ENCODE data around the gene TTN.
"Not testable (repeated sequence)": the region's sequence is repeated elsewhere in the genome, so short reads cannot be mapped to it uniquely, and the experiment has no call there.

TTN gene

DNA sequence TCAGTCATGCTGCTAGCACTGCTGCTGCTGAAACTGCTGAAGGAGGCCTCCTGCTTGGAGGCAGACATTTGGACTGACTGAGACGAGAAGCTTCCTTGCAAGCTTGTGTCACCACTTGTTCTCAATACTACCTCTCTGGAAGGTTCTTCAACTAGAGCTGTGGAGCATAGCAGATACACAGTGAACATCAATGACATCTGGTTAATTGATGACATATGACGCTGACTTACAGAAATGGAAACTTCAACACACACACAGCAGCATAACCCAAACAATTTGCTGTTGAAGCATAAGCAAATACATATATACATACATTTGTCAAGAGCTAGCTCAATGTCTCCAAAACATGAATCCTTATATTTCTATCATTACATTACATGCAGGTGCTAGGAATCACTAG lies 279.6 kb downstream of the TTN start:
- no peak overlapping the region for H3K4me3 ChIP-seq (ENCODE audit: low read length)
- no peak for DNase-seq (ENCODE audit: low read depth)
- no peak for TF ChIP-seq CTCF (conservative IDR thresholded peaks at IDR 0.05; ENCODE audit: low read depth, low read length)

DNA sequence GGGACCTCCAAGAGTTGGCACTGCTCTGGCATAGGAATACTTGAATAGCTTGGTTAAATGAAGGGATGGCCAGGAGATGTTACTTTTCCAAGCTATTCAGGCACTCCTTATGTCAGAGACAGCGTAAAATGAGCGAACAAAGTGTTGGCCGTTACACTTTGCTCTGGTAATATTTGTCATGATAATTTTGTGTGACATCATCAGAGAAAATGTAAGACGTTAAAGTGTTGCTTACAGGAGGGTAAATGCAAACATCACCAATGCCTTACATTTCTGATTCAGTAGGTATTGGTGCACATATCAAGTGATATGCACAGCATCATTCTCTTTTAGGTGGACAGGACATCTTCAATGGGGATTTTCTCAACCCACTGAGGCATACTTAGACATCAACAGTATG lies 281.0 kb downstream of the TTN start:
- DNase-seq (ENCODE audit: low read depth) = no peak
- no peak overlapping the region for H3K4me3 ChIP-seq (ENCODE audit: low read length)

DNA sequence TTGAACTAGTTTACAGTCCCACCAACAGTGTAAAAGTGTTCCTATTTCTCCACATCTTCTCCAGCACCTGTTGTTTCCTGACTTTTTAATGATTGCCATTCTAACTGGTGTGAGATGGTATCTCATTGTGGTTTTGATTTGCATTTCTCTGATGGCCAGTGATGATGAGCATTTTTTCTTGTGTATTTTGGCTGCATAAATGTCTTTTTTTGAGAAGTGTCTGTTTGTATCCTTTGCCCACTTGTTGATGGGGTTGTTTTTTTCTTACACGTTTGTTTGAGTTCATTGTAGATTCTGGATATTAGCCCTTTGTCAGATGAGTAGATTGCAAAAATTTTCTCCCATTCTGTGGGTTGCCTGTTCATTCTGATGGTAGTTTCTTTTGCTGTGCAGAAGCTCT lies 281.8 kb downstream of the TTN start:
- not testable (repeated sequence) for H3K4me3 ChIP-seq (ENCODE audit: low read length)

More for the DNA sequence above, 281.0 kb downstream of the TTN start:
- TF ChIP-seq CTCF (conservative IDR thresholded peaks at IDR 0.05; ENCODE audit: low read depth, low read length) = no peak

DNA sequence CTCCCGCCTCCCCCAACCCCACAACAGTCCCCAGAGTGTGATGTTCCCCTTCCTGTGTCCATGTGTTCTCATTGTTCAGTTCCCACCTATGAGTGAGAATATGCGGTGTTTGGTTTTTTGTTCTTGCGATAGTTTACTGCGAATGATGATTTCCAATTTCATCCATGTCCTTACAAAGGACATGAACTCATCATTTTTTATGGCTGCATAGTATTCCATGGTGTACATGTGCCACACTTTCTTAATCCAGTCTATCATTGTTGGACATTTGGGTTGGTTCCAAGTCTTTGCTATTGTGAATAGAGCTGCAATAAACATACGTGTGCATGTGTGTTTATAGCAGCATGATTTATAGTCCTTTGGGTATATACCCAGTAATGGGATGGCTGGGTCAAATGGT lies 282.2 kb downstream of the TTN start:
- not testable (repeated sequence) for H3K4me3 ChIP-seq (ENCODE audit: low read length); DNase-seq (ENCODE audit: low read depth)

More for the DNA sequence above, 281.8 kb downstream of the TTN start:
- not testable (repeated sequence) for DNase-seq (ENCODE audit: low read depth)

GRCh38 chr2:178523596-178524134 lies 283.6 kb downstream of the TTN start:
- no peak for TF ChIP-seq CTCF (conservative IDR thresholded peaks at IDR 0.05; ENCODE audit: low read depth, low read length)
- DNase-seq (ENCODE audit: low read depth) = no peak
- H3K4me3 ChIP-seq (ENCODE audit: low read length) = peak overlapping the region; percentile 71

- DNase-seq (ENCODE audit: low read depth) = peak; percentile 22
- H3K4me3 ChIP-seq (ENCODE audit: low read length) = peak overlapping the region; percentile 71
- TF ChIP-seq CTCF (conservative IDR thresholded peaks at IDR 0.05; ENCODE audit: low read depth, low read length) = peak; percentile 81
Observed at GRCh38 chr2:178522950-178523595, 284.1 kb downstream of the TTN start.

DNA sequence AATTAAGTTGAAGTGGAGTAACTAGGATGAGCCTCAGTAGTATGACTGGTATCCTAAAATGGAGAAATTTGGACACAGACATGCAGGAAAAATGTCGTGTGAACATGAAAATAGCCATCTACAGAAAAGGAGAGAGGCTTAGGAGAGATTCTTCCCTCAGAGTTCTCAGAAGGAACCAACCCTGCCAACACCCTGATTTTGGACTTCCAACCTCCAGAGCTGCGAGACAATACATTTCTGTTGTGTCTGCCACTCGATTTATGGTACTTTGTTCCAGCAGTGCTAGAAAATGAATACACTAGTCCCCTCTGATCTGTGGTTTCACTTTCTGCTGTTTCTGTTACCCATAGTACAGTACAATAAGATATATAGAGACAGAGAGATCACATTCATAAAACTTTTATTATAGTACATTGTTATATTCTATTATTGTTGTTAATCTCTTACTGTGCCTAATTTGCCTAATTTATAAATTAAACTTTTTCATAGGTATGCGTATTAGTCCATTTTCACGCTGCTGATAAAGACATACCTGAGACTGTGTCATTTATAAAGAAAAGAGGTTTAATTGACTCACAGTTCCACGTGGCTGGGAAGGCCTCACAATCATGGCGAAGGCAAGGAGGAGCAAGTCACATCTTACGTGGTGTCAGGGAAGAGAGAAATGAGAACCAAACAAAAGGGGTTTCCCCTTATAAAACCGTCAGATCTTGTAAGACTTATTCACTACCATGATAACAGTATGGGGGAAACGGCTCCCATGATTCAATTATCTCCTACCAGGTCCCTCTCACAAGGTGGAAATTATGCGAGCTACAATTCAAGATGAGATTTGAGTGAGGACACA lies 285.7 kb downstream of the TTN start:
- no peak for DNase-seq (ENCODE audit: low read depth)
- no peak for TF ChIP-seq CTCF (conservative IDR thresholded peaks at IDR 0.05; ENCODE audit: low read depth, low read length)
- H3K4me3 ChIP-seq (ENCODE audit: low read length) = no peak overlapping the region

DNA sequence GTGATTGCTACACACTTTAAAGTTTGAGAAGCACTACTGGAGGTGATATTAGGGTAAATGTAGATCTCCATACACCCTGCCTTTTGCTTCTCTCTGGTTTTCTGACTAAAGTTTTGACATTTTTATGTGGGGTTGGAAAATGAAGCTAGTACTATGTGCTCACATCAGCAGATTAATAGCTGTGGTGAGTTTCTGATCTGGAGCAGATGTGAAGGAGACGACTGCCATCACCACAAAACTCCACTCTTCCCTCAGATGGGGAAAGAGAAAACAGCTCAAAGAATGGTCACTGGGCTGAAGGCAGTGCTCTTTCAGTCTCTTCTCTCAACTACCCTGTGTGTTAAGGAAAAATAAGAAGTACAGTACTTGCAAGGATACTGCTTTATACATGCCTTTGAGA lies 289.7 kb downstream of the TTN start:
- no peak for DNase-seq (ENCODE audit: low read depth)
- no peak overlapping the region for H3K4me3 ChIP-seq (ENCODE audit: low read length)
- no peak for TF ChIP-seq CTCF (conservative IDR thresholded peaks at IDR 0.05; ENCODE audit: low read depth, low read length)
